ENCODE data around the gene B4GALNT3. TPM values are rescaled to one million over a fixed set of nuclear protein-coding genes. Genes with fewer than 3 reads are reported as not detected.

Gene B4GALNT3
- total and polyA plus RNA-seq, 10 of the 15 experiments (the other 5 are each of a cell fraction or from before 2014, with no cell fraction given): 0.05 to 4.2 (median 2.7) TPM; not detected in 1

GRCh38 chr12:587132-588023, 127.6 kb downstream of the B4GALNT3 start:
- H2AFZ ChIP-seq (ENCODE audit: control insufficient read depth, low read depth, low read length): no peak overlapping the region
- H3K27me3 ChIP-seq (replicated peaks in 1 of 2; ENCODE audit: control insufficient read depth in 2 of 2, insufficient read depth in 2 of 2, low read length in 1 of 2): no peaks in the 10 kb centered on the region
- in situ Hi-C loops (cut with MboI) (no loop called here), intact Hi-C loops (cut with micrococcal nuclease; ENCODE audit: unreplicated experiment) (no loop called here)
- no peaks in the 10 kb centered on the region for H3K79me2 ChIP-seq (ENCODE audit: control insufficient read depth, insufficient read depth, low read length)
- H4K20me1 ChIP-seq (ENCODE audit: control insufficient read depth, insufficient read depth): no peaks in the 10 kb centered on the region
- SMC1A ChIA-PET (ENCODE audit: uncharacterized antibody, unreplicated experiment): interaction anchor here (0.7 kb wide), 1 partner anchor 135 kb away, joined by 3 read pairs; no protein-coding TSS in a partner anchor
- no peaks in the 10 kb centered on the region for H3K36me3 ChIP-seq (ENCODE audit: control insufficient read depth in 2 of 2, insufficient read depth in 2 of 2, low read length in 1 of 2)
- RAD21 ChIA-PET (ENCODE audit: unreplicated experiment): no interaction called here
- H3K4me3 ChIP-seq: no peak overlapping the region
- no peak for ATAC-seq
- no peak overlapping the region for H3K9ac ChIP-seq (ENCODE audit: control insufficient read depth, insufficient read depth, low read length)
- no peak for FAIRE-seq
- H3K4me2 ChIP-seq (ENCODE audit: control insufficient read depth, insufficient read depth): no peak overlapping the region
- no peak overlapping the region for H3K27ac ChIP-seq (ENCODE audit: control insufficient read depth, insufficient read depth)
- peaks cover 12% of the 10 kb centered on the region for H3K4me1 ChIP-seq (ENCODE audit: control insufficient read depth, insufficient read depth, low read length)
- POLR2A ChIA-PET: interaction anchor here (0.7 kb wide), 1 partner anchor 90 kb away, joined by 3 read pairs; no protein-coding TSS in a partner anchor
- CTCF ChIA-PET: no interaction called here
- DNase-seq (ENCODE audit: low read depth, low spot score): no peak
- TF ChIP-seq CREB1 (IDR thresholded peaks at IDR 0.05; ENCODE audit: low read depth) (no peak), IRF4 (IDR thresholded peaks at IDR 0.05; ENCODE audit: low read depth, low read length) (no peak), RBBP5 (conservative IDR thresholded peaks at IDR 0.05) (no peak), EED (IDR thresholded peaks at IDR 0.05; ENCODE audit: low read depth) (no peak), CHD4 (IDR thresholded peaks at IDR 0.05) (no peak), STAT3 (IDR thresholded peaks at IDR 0.05; ENCODE audit: low read depth, low read length) (no peak), SP1 (IDR thresholded peaks at IDR 0.05; ENCODE audit: low read depth, low read length) (no peak), KLF5 (IDR thresholded peaks at IDR 0.05; ENCODE audit: partially characterized antibody) (no peak), CBFB (IDR thresholded peaks at IDR 0.05; ENCODE audit: low read depth) (no peak), NFYB (IDR thresholded peaks at IDR 0.05; ENCODE audit: insufficient read depth, low read depth, low read length) (no peak), MAX (IDR thresholded peaks at IDR 0.05; ENCODE audit: low read depth, low read length) (no peak), KDM1A (IDR thresholded peaks at IDR 0.05; ENCODE audit: borderline replicate concordance) (no peak), SKIL (IDR thresholded peaks at IDR 0.05; ENCODE audit: low read depth, poor library complexity, severe bottlenecking) (no peak)
- TF ChIP-seq, protein P1, sequence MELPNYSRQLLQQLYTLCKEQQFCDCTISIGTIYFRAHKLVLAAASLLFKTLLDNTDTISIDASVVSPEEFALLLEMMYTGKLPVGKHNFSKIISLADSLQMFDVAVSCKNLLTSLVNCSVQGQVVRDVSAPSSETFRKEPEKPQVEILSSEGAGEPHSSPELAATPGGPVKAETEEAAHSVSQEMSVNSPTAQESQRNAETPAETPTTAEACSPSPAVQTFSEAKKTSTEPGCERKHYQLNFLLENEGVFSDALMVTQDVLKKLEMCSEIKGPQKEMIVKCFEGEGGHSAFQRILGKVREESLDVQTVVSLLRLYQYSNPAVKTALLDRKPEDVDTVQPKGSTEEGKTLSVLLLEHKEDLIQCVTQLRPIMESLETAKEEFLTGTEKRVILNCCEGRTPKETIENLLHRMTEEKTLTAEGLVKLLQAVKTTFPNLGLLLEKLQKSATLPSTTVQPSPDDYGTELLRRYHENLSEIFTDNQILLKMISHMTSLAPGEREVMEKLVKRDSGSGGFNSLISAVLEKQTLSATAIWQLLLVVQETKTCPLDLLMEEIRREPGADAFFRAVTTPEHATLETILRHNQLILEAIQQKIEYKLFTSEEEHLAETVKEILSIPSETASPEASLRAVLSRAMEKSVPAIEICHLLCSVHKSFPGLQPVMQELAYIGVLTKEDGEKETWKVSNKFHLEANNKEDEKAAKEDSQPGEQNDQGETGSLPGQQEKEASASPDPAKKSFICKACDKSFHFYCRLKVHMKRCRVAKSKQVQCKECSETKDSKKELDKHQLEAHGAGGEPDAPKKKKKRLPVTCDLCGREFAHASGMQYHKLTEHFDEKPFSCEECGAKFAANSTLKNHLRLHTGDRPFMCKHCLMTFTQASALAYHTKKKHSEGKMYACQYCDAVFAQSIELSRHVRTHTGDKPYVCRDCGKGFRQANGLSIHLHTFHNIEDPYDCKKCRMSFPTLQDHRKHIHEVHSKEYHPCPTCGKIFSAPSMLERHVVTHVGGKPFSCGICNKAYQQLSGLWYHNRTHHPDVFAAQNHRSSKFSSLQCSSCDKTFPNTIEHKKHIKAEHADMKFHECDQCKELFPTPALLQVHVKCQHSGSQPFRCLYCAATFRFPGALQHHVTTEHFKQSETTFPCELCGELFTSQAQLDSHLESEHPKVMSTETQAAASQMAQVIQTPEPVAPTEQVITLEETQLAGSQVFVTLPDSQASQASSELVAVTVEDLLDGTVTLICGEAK (IDR thresholded peaks at IDR 0.05; ENCODE audit: borderline replicate concordance): no peak
- TF ChIP-seq, protein P2, sequence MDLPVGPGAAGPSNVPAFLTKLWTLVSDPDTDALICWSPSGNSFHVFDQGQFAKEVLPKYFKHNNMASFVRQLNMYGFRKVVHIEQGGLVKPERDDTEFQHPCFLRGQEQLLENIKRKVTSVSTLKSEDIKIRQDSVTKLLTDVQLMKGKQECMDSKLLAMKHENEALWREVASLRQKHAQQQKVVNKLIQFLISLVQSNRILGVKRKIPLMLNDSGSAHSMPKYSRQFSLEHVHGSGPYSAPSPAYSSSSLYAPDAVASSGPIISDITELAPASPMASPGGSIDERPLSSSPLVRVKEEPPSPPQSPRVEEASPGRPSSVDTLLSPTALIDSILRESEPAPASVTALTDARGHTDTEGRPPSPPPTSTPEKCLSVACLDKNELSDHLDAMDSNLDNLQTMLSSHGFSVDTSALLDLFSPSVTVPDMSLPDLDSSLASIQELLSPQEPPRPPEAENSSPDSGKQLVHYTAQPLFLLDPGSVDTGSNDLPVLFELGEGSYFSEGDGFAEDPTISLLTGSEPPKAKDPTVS (IDR thresholded peaks at IDR 0.05; ENCODE audit: low read depth, low read length): no peak
- no TSS peak for BruUV-seq (replicated peaks)
- H3K9me3 ChIP-seq (replicated peaks; ENCODE audit: control insufficient read depth, insufficient read depth, low read length): no peaks in the 10 kb centered on the region; the same call in 2 of the 3 replicates
- 86% methylated on average over 18 of the region's 18 CpGs for WGBS (ENCODE audit: insufficient coverage, insufficient replicate concordance, low lambda C conversion rate, missing lambda C conversion rate)

Data from GM12878 (cell line).